Hepatocyte (in vitro differentiated cells): ENCODE data around the gene HYAL1.

ENCODE experiments used
- EZH2phosphoT487 ChIP-seq: fragments of 200-600 bp; sonication (generic); IDR thresholded peaks from one replicate; pipeline ENCODE4 v1.6.1; 2018; ENCODE audit warnings: antibody characterized with exemption, mild to moderate bottlenecking, low read depth, moderate library complexity; ENCODE audit not compliant: unreplicated experiment, severe bottlenecking
- TF ChIP-seq, protein P1 (sequence below): fragments of 200-600 bp; sonication (generic); IDR thresholded peaks from 2 replicates; pipeline ENCODE4 v1.5.1; 2016; ENCODE audit warnings: antibody characterized with exemption, mild to moderate bottlenecking; ENCODE audit not compliant: poor library complexity

GRCh38 chr3:50338965-50339364, 35.6 kb upstream of the HYAL1 start:
- TF ChIP-seq, protein P1, sequence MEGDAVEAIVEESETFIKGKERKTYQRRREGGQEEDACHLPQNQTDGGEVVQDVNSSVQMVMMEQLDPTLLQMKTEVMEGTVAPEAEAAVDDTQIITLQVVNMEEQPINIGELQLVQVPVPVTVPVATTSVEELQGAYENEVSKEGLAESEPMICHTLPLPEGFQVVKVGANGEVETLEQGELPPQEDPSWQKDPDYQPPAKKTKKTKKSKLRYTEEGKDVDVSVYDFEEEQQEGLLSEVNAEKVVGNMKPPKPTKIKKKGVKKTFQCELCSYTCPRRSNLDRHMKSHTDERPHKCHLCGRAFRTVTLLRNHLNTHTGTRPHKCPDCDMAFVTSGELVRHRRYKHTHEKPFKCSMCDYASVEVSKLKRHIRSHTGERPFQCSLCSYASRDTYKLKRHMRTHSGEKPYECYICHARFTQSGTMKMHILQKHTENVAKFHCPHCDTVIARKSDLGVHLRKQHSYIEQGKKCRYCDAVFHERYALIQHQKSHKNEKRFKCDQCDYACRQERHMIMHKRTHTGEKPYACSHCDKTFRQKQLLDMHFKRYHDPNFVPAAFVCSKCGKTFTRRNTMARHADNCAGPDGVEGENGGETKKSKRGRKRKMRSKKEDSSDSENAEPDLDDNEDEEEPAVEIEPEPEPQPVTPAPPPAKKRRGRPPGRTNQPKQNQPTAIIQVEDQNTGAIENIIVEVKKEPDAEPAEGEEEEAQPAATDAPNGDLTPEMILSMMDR: no peak
- TF ChIP-seq EZH2phosphoT487: no peak
